Fibroblast of the conjunctiva (primary cell): ENCODE results near the gene STIMATE.

Experiments
- DNase-seq: peaks from one replicate; pipeline ENCODE4 v3.0.0-alpha.2; 2010; ENCODE audit warnings: low read depth

The STIMATE gene

DNA sequence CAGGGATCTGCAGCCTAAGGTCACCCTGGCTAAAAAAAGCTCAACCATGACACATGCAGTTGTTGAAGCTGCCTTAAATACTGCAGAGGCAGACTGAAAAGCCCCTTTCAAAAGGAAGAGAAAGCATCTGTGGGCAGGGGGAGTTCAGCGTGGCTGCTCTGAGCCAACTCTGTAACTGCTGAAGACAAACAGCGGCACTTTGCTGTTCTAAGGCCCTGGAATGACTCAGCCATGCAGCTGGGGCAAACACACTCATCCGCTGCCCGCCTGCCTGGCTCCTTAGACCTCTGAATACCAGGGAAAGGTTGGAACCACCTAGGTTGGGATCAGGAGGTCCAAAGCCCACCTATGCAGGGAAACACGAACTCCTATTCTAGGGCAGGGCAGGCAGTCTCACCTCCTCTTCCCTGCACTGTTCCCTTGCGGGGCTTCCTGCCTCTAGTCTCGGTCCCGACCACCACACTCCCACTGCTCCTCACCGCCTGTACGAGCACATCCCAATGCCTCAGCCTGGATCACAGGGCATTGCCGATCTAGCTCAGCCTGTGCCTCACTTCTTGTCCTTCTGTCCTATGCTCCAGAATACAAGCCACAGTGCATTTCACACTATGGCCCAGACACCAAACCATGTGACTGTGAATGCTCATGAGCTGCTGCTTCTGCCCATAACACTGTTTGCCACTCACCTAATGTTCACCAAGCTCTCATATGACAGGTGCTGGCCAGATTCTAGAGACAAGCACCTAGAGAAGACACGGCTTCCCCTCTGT lies 56.0 kb downstream of the STIMATE start:
- DNase-seq = no peak

DNA sequence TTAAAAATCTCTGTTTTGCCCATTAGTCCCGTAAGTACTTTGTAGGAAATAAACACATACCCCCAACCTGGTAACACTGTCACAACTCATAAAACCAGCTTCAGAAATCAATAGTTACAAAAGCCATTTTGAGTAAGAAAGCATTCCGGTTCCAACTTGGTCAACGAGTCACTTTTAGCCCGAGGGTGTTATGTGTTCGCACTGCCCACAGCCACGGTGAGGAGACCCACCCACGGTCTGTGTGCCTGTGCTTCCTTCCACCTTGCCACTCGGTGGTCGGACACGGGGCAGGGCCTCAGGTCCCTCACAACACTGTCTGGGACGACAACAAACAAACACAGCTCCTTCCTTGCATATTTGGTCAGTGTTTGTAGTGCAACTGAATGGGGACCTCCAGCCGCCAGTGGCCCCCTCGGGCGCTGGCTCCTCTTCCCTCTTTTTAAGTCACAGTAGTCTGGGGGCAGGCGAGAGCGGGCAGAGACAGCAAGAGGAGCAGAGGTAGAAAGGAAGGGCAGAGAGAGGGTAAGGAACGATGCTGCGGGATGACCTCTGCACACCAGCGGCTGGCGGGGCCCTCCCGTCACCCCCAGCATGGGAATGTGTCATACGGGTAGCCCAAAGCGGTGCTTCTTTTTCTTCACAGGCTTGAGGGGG lies 57.3 kb downstream of the STIMATE start:
- DNase-seq = no peak

DNA sequence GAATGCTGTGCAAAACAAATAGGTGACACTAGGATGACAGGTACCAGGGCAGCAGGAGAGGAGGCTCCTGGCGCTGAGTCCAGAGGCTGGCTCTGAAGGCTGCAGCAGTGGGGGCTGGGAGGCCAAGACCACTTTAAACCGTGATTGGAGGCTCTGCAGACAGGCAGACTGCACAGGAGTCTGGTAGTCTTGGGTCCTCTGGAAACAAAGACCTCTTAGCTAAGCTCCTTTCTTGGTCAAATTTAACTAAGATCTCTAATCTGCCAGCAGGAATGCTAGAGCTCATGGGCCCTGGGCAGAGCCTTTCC lies 58.1 kb downstream of the STIMATE start:
- no peak for DNase-seq

DNA sequence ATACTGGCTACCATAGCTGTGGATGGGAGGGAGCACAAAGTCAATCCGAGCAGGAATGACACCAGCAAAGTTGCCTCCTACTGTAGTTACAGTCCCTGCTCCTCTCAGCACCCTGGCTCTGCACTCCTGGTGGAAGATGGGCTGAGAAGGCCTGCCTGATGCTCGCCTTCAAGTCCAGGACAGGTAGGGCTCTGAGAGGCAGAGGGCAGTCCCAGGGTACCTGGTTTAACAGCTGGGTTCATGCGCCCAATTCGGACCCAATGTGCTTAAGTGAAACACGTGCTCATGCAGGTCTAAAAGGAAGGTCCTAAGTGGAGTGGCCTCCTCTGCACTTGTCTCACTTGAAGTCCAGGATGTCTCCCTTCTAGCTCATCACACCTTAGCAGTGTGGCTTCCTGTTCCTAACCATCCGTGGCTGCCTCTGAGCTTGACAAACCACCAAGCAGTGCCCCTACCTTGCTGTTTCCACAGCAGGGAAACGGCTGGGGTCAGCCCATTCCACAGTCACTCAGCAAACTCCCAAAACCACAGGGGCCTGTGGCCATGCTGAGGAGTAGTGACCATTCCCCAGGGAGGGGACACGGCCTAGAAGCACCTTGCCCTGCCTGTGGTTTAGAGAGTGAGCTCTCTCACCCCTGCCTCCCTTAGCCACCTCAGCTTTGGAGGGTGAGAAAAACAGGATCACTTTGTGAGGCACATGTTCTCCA lies 58.6 kb downstream of the STIMATE start:
- DNase-seq = no peak

DNA sequence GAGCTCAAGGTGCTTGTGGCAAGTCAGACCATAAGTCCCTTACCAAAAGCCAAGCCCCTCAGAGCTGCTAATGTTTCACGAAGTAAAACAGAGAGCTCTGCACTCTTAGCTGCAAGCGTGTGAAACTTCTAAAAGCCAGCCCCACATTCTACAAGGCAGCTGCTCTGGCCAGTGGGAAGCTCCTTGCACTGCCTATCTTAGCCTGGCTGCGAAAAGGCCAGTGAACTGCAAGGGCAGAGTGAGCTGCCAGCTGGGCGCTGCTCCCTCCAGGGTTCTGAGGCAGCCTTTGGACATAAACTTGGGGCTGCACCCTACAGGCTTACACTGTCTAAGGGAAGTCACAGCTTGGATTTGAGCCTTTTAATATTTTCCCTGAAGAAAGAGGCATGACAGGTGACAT lies 60.4 kb downstream of the STIMATE start:
- no peak for DNase-seq

DNA sequence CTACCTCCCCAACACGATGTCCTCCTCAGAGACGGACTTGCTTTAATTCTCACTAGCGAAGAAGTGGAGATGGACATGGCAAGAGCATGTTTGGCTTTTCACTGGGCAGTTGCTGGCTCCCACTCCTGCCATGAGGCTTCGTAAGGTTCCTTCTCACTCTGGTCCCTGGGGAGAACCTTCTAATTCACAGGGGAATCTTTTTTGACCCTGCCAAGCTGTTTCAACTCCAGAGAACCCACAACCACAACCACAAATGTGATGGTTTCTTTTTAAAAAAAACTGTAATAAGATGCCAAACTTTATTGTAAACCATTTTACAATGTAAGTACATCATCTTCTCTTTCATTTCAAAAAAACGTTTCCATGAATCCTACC lies 60.9 kb downstream of the STIMATE start:
- no peak for DNase-seq

DNA sequence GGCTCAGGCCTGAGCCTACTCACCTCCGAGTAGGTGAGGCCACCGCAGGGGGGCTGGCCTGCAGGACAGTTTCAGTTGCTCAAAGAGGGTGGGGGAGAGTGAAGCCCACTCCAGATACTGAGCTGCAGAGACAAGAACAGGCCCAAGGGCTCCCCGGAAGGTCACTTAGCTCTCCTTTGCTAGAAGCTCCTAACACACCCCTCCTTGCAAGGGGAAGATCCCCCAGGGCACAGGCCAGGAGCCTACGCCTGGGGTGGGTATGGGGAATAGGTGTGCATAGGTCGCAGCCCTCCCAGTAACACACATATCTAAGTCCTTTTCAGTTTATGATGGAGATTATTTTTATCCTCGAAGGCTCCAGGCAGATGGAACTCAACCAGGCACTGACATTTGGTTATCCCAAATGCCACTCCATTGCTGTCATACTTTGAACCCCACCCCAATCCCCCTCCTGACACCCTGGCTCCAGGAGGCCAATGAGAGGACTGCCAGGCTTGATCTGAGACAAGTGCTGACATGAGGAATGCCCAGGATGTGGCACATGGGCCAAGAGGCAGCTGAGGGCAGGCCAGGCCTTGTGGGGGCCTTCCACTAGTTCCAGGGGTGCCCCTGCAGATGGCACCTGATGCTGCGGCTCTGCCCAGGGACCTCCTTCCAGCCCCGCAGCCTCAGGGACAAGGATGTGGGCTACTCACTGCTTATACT lies 61.4 kb downstream of the STIMATE start:
- no peak for DNase-seq

DNA sequence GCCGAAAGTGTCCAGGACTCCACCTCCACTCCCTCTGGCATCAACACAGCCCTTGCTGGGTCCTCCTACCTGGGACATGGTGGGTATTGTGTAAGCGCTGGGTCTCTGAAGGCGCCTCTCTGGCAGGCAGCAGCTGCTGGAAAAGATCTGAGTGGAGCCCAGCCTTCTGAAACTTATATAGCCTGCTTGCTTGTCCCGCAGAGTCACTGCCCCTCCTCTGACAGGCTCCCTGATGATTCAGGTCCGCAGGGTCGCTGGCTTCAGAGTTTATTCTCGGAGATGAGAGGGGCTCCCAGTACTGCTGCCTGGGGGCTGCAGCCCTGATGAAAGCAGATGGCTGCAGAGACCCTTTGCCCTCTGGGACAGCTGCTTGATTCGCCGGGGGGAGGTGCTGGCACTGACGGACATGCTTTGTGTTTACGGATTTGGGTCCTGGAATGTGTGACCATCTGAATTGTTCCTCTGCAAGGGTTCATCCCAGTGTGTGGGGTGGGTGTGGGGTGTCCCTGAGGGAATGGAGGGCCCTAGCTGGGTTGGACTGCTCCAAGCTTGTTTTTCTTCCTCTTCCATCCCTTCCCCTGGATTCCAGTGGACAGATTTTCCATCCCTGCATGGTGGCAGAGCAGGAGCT lies 62.4 kb downstream of the STIMATE start, which contains the start of gene MUSTN1:
Gene MUSTN1, minus strand, starts transcription at position 149 of the 631 bp plus-strand sequence. Its CDS starts 71 bp downstream, at position 78.
- no peak for DNase-seq

DNA sequence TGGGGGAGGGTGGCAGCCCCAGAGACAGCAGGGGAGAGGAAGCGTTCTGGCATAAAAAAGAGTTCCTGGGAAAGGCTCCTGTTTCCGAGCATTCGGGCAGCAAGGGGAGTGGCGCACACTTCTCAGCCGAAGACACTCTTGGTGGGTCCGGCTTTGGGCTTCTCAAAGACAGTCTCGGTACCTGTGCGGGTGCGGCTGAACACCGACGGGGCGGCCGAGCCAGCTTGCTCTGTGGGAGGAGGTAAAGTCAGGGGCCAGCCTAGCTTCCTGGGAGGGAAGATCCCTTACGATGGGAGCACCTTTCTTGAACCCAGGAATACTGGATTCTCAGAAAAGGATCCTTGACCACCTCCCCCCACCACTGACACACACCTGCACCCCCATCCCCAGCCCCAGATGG lies 64.1 kb downstream of the STIMATE start:
- DNase-seq = no peak

DNA sequence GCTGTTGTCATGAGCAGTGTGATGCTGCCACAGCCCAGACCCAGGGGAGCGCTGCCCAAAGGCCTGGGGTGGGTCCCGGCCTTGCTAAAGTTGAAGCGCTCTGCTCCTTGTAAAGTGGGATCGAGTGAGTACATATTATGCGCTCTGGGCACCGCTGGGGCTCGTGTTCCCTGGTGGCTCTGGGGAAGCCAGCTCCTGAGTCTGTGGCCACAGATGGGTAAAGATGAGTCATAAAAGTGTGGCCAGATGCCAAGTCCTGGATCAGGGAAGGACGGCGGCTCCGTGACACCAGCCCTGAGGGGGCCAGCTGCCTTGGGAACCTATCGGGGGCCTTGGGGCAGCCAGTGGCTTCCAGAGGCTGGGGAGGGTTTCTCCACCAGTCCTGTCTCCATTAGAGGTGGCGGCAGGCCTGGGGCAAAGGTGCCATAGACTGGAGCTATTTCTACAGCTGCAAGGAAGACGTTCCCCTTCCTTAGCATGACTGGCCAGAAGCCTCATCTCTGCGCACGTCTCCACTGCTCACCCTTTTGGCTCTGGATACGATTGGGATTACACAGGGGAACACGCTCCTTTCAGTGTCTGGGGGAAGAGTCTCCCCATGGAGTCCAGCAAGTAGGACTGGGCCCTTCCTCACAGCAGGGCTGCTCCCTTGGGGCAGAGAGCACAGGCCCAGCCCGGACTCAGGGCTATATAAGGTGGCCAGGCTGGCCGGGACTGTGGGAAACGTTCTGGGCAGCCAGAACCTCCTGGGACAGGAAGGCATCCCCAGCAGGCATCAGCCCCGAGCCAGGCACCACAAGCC lies 65.6 kb downstream of the STIMATE start:
- DNase-seq = peak; percentile 33

DNA sequence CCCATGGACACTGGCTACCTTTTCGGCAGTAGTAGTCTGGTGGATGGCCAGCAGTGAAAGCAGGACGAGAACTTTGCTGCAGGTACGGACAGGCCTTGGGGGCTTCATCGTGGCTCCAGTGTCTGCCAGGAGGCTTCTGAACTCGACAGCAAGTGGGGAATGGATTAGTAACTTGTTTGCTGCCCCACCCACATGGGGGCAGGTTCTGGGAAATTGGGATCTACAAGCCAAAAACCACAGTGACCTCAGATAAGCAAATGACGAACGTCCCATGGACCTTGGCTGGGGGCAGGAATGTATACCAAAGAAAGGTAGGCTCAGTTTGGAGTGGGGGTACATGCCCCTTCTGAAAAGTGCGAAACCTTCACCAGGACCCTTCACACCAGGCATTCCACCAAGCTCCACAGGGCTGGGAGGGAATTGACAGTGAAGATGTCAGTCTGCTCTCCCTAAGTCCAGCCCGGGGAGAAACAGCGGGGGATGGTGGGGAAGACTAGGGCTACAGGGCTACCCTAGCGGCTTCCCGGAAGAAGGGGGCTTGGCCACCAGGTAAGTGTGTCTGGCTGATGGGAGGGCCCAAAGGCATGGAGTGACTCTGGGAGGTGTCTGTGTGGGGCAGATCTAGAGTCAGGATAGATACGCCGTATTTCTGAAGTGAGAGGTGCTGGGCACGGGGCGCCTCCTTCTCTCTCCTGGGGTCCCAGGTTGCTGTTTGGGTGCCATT lies 66.7 kb downstream of the STIMATE start, which contains the start of gene ITIH4:
Gene ITIH4, minus strand, starts transcription at position 138 of the 724 bp plus-strand sequence. Its CDS starts 30 bp downstream, at position 108.
- DNase-seq = no peak

DNA sequence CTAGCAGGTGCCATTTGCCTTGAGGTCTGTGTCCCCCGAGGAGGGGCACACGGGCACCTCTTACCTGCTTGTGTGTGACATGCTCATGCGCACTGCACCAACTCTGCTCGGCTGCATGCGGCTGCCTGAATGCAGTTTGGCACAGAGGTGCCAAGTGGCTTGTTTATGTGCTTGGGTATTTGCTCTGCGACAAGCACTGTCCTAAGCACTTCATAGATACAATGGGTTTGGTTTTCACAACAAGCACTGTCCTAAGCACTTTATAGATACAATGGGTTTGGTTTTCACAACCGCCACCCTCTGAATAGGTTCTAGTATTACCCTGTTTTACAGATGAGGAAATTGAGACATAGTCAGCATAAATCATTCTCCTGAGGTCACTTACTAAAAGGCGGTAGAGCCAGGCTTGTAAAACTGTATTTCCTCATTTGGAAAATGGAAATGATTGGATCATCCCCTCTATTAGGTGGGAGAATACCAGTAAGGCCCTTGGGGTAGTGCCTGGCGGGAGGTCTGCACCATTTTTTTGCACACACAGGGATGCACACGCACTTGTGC lies 67.4 kb downstream of the STIMATE start:
- no peak for DNase-seq

DNA sequence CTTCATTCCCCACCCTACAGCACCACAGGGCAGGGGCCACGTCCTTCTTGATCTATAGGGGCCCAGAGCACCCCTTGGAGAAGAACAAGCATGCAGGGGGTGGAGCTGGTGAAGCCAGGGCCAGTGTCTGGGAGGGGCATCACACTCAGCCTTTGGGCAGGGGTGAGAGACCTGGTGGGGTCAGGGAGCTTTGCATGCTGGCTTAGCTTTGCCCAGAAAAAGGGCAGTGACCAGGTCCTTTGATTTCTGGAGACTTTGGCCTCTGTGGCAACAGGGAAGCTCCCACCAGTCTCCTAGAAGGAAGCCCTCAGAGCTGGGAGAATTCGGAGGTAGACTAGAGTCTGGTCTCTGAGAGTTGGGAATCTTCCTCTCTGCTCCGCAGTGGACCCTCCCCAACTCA lies 67.9 kb downstream of the STIMATE start:
- DNase-seq = no peak

DNA sequence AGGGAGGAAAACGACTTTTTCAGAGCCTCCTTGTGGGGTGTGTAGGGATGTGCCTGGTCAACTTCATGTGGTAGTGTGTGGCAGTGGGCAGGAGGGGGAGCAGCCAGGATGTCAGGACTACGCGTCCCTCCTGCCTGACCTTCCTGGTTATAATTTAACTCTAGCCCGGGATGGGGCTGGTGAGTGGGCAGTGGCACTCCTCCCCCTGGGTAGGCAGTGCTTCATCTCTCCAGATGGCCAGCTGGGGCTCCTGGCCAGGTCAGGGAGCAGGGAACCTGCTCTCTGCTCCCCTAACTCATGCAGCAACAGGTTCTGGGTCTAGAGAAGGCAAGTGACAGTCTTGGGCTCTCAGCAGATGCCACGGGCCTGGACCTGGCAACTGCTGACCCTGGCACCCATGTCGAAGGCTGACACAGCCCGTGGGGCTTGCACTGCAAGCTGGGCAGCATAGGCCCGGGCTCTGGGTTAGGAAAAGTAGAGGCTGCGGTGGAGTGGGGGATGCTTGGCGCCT lies 69.4 kb downstream of the STIMATE start:
- no peak for DNase-seq

DNA sequence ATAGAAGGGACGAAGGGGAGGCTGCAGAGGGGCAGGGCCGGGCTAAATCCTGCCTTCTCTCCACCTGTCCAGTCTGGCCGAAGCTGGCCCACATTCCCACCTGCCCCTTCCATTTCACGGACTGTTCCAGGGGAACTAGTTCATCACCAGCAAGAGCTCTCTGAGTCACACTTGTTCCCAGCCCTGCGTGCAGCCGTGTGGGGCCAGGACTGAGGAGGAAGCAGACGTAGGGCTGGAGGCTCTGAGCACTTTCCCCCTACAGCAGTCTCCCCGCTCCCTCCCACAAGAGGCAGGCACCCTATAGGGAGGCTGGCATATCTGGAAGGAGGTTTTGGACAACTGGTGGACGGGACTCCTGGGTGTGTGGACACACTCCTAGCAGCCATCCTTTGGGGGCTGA lies 69.9 kb downstream of the STIMATE start:
- no peak for DNase-seq

DNA sequence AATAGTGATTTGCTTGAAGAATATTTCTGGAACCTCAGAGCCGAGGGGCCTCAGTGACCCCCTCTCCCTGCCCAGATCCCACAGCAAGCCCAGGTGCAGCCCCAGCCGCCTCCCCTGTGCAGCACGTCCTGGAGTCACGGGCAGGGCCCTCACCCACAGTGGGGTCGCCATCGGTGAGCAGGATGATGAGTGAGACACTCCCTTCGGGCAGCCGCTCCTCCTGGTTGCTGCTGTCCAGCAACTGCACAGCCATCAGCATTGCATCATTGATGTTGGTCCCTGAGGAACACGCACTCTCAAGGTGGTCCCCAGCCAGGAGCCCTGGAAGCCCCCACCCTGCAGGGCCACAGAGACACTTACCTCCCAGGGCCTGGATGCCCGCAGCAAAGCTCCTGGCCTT lies 73.3 kb downstream of the STIMATE start:
- DNase-seq = no peak

DNA sequence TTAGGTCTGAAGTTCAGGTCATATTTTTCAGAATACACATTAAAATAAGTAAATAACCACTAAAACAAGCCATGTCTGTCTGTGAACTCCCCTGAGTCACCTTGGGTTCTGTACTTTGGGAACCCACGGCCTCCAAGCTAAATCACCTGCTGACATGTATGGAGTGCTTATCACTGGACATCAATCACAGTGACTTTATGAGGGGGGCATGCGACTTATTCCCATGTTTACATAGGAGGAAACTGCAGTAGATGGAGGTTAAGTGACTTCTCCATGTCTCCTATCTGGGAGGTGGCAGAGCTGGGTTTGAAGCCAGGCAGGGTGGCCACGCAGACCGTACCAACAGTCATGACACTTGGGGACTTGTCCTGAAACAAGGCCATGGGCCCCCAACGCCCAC lies 75.0 kb downstream of the STIMATE start:
- DNase-seq = no peak

DNA sequence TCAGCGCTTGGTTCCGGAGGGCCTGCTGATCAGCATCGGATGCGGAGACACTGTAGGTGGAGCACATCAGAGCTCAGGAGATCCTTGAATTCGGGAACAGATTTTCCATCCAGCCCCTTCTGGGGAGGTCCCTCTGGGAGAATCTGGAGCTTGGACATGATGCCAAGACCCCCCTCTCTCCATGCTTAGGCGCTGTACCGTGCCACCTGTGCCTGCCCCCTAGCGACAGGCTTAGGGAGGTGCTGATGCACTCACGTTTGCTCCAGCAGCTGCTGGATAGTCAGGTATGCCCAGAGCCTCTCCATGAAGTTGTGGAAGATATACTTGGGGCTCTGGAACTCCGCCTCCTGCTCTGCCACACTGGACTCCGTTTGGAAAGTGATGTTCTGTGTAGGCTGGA lies 76.6 kb downstream of the STIMATE start:
- DNase-seq = no peak

DNA sequence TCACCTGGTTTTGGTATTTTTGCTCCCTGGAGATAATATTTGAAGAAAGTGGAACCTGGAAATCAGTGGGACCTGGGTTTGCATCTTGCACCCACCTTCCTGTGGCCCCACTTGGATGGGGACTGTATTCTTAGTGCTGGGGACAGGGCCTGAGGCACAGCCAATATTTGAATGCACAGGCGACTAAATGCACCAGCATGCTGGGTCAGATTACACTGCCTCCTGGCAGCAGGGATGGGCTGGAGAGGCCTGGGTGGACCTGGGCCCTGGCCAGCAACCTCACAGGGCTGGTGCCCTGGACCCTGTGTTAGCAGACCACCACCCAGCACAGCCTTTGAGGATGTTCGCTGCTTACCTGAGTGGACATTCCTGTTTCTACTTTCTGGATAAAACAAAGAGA lies 77.4 kb downstream of the STIMATE start:
- no peak for DNase-seq

DNA sequence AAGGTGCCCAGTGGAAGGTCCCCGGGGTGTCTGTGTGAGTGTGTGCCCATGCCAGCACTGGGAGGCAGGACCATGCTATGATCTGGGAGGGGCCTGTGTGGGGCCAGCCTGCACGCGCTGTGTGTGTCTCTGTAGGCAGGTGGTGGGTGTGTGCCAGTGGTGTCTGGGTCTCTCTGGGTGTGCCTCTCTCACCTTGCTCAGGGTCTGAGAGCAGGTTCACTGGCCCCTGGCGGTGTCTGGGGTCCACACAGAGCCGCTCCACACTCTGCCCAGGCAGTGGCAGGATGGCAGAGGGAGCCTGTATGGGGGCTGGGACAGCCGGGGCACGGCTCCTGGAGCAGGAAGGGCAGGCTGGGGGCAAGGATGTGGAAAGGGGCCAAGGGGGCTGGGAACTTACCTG lies 79.5 kb downstream of the STIMATE start:
- no peak for DNase-seq
